ENCODE measurements around the gene FRMPD1.

FRMPD1 gene

GRCh38 chr9:37643214-37643613, 7.5 kb upstream of the FRMPD1 start:
- Histone ChIP-seq H3K4me3 (ENCODE audit: low read depth, low read length) (no peak overlapping the region), H3K27ac (ENCODE audit: extremely low read depth, low read depth, low read length) (no peak overlapping the region), H3K36me3 (ENCODE audit: control insufficient read depth in 2 of 2, insufficient read depth in 1 of 2, low read length in 2 of 2) (no peaks in the 10 kb centered on the region), H3K4me1 (ENCODE audit: control insufficient read depth, insufficient read depth, low read length) (no peaks in the 10 kb centered on the region), H3K9me3 (ENCODE audit: control insufficient read depth, insufficient read depth, low read depth, low read length) (no peaks in the 10 kb centered on the region)
- POLR2A ChIA-PET: no interaction called here
- no peak for TF ChIP-seq ZNF394 (tag by site-specific recombination; IDR thresholded peaks at IDR 0.05; ENCODE audit: borderline replicate concordance)
- CTCF ChIA-PET: no interaction called here

GRCh38 chr9:37645903-37646506, 4.7 kb upstream of the FRMPD1 start:
- no peaks in the 10 kb centered on the region for H3K9me3 ChIP-seq (ENCODE audit: control insufficient read depth, insufficient read depth, low read depth, low read length)
- POLR2A ChIA-PET: interaction anchor here (1.0 kb wide), 1 partner anchor 54 kb away, joined by 3 read pairs; the partner anchor contains the start of gene TOMM5
- CTCF ChIA-PET: interaction anchor here (1.1 to 1.3 kb wide), 2 partner anchors 21 to 30 kb away, joined by 3 to 6 read pairs; no protein-coding TSS in a partner anchor
- H3K36me3 ChIP-seq (ENCODE audit: control insufficient read depth in 2 of 2, insufficient read depth in 1 of 2, low read length in 2 of 2): no peaks in the 10 kb centered on the region
- H3K4me3 ChIP-seq (ENCODE audit: low read depth, low read length): no peak overlapping the region
- TF ChIP-seq TSHZ1 (tag by site-specific recombination; IDR thresholded peaks at IDR 0.05; ENCODE audit: borderline replicate concordance): no peak
- no peak for TF ChIP-seq ZNF274 (IDR thresholded peaks at IDR 0.05; ENCODE audit: low read length)
- no peak for TF ChIP-seq ZNF274 (tag by site-specific recombination; IDR thresholded peaks at IDR 0.05; ENCODE audit: borderline replicate concordance)
- no peak for TF ChIP-seq PBX3 (CRISPR knock-in tag; IDR thresholded peaks at IDR 0.05)
- no peak for TF ChIP-seq ZNF561 (tag by site-specific recombination; IDR thresholded peaks at IDR 0.05; ENCODE audit: borderline replicate concordance)
- TF ChIP-seq ZNF449 (tag by site-specific recombination; IDR thresholded peaks at IDR 0.05): no peak
- TF ChIP-seq ZNF501 (tag by site-specific recombination; IDR thresholded peaks at IDR 0.05): no peak
- no peak for TF ChIP-seq ZNF518A (tag by site-specific recombination; conservative IDR thresholded peaks at IDR 0.05; ENCODE audit: low read depth)
- no peak for TF ChIP-seq ZNF544 (tag by site-specific recombination; IDR thresholded peaks at IDR 0.05)
- no peak for TF ChIP-seq ZNF132 (tag by site-specific recombination; IDR thresholded peaks at IDR 0.05; ENCODE audit: borderline replicate concordance)
- TF ChIP-seq PRDM6 (tag by site-specific recombination; IDR thresholded peaks at IDR 0.05): no peak
- no peak for TF ChIP-seq ZNF121 (tag by site-specific recombination; IDR thresholded peaks at IDR 0.05)
- TF ChIP-seq ZBTB1 (tag by site-specific recombination; IDR thresholded peaks at IDR 0.05): no peak
- no peak for TF ChIP-seq ZNF654 (tag by site-specific recombination; IDR thresholded peaks at IDR 0.05; ENCODE audit: low read depth)
- no peak for TF ChIP-seq ZNF426 (tag by site-specific recombination; IDR thresholded peaks at IDR 0.05)
- no peaks in the 10 kb centered on the region for H3K4me1 ChIP-seq (ENCODE audit: control insufficient read depth, insufficient read depth, low read length)
- no peak overlapping the region for H3K27ac ChIP-seq (ENCODE audit: extremely low read depth, low read depth, low read length)

Data from HEK293 (cell line).